Mucosa of rectum (tissue), 2 donors: ENCODE measurements around the gene LRRC49.
A peak's percentile ranks its signal among the peaks of the same experiment; 100 is the strongest.

ENCODE experiments used
- H3K27ac ChIP-seq, 2 donors: one replicate each; pipeline ENCODE4 v1.7.0; 2013; ENCODE audit warnings: inconsistent platforms in 2 of 2, low read depth in 2 of 2, low read length in 2 of 2
- H3K27me3 ChIP-seq, 2 donors: one replicate each; pipeline ENCODE4 v1.7.0; 2013; ENCODE audit warnings: low read length in 2 of 2; ENCODE audit not compliant: control insufficient read depth in 2 of 2, insufficient read depth in 2 of 2
- H3K36me3 ChIP-seq, 2 donors: one replicate each; pipeline ENCODE4 v1.7.0; 2013; ENCODE audit warnings: low read length in 2 of 2; ENCODE audit not compliant: control insufficient read depth in 2 of 2, insufficient read depth in 2 of 2
- H3K4me1 ChIP-seq, 2 donors: one replicate each; pipeline ENCODE4 v1.7.0; 2013; ENCODE audit warnings: low read length in 2 of 2, mild to moderate bottlenecking in 1 of 2; ENCODE audit not compliant: control insufficient read depth in 2 of 2, insufficient read depth in 2 of 2
- H3K4me3 ChIP-seq, 2 donors: one replicate each; pipeline ENCODE4 v1.7.0; 2013; ENCODE audit warnings: low read length in 2 of 2
- H3K9ac ChIP-seq, 2 donors: one replicate each; pipeline ENCODE4 v1.7.0; 2013; ENCODE audit warnings: low read length in 2 of 2, low read depth in 1 of 2, mild to moderate bottlenecking in 1 of 2
- H3K9me3 ChIP-seq, 2 donors: one replicate each; pipeline ENCODE4 v1.7.0; 2013; ENCODE audit warnings: low read length in 2 of 2; ENCODE audit not compliant: control insufficient read depth in 2 of 2
- donor health status: healthy.
- donor health status: Normal muscosa, but diverticular disease.

Gene LRRC49

DNA sequence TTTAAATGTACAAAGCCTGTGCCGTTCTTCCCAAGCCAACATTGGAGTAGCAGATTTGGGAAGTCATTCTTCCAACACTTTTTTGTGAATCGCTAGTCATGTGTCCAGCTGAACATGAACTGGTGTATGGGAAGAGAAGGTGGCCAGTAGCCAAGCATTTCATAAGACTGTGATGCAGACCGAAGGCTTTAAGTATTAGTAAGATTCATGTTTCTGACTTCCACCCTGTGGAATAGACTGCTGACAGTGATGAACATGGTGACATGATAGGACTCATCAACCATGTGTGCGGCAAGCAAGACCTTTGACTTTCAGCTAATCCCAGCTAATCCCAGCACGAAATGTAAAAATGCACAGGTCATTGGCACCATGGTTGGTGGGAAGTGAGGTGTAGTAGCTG, 174.4 kb downstream of the LRRC49 start:
- no peak overlapping the region for H3K27ac ChIP-seq
- H3K4me3 ChIP-seq = no peak overlapping the region
- no peaks in the 10 kb centered on the region for H3K36me3 ChIP-seq
- peaks cover 0 to 5% of the 10 kb centered on the region in 2 donors for H3K4me1 ChIP-seq
- H3K9ac ChIP-seq = no peak overlapping the region
- H3K27me3 ChIP-seq = no peaks in the 10 kb centered on the region
- no peaks in the 10 kb centered on the region for H3K9me3 ChIP-seq

DNA sequence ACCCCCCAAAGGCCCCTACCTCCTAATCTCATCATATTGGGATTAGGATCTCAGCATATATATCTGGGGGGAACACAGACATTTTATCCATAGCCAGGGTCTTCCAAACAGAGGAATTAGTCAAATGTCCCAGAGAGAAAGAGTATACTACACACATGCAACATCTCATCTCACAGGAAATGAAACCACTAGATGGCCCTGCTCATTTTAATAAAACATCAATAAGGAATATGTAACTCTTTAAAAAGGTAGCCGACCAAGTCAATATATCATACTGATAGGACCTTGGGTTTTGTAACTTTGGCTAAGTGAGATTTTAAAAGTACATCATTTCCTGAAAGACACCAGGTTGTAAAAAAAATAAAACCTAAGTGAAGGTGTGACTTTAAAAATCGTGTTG, 177.1 kb downstream of the LRRC49 start:
- H3K4me1 ChIP-seq = peaks cover 0 to 5% of the 10 kb centered on the region in 2 donors
- no peaks in the 10 kb centered on the region for H3K36me3 ChIP-seq
- H3K9me3 ChIP-seq = no peaks in the 10 kb centered on the region
- H3K27me3 ChIP-seq = no peaks in the 10 kb centered on the region
- no peak overlapping the region for H3K9ac ChIP-seq
- no peak overlapping the region for H3K27ac ChIP-seq
- no peak overlapping the region for H3K4me3 ChIP-seq

DNA sequence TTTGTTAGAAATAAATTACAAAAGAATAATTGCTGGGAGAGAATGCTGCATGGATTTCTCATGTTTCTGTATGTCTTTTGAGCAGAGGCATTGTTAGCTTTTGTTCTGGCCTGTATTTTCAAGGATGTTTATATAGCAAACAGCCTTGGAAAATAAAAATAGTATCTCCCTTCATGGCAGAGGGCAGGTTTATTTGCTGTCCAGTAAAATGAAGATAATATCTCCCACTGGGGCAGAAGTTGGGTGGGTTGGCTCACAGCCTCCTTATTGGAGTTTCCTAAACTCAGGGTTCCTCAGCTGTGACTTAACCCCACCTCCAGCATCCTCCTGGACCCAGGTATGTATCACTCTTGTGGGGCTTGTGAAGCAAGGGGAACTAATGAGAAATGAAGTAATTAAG, 178.9 kb downstream of the LRRC49 start:
- no peaks in the 10 kb centered on the region for H3K36me3 ChIP-seq
- no peak overlapping the region for H3K9ac ChIP-seq
- no peak overlapping the region for H3K4me3 ChIP-seq
- no peak overlapping the region for H3K27ac ChIP-seq
- no peaks in the 10 kb centered on the region for H3K9me3 ChIP-seq
- H3K27me3 ChIP-seq = no peaks in the 10 kb centered on the region
- peaks cover 0 to 5% of the 10 kb centered on the region in 2 donors for H3K4me1 ChIP-seq

DNA sequence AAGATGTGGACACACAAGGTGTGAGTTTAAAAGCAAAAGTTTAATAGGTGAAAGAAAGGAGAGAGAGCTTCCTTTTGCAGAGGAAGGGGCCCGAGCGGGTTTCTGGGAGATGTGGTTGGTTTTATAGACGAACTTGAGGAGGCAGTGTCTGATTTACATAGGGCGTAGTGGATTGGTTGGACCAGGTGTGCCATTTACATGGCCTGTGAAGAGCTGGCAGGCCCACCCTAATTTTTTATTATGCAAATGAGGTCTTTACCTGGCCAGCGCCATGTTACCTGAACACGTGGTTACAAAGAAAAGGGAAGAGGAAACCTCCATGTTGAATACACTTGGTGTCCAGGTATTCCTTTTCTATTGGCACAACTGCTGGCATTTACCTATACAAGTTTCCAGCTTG, 179.8 kb downstream of the LRRC49 start:
- no peaks in the 10 kb centered on the region for H3K27me3 ChIP-seq
- H3K4me1 ChIP-seq = peaks cover 0 to 5% of the 10 kb centered on the region in 2 donors
- no peak overlapping the region for H3K9ac ChIP-seq
- H3K36me3 ChIP-seq = no peaks in the 10 kb centered on the region
- H3K9me3 ChIP-seq = no peaks in the 10 kb centered on the region
- no peak overlapping the region for H3K27ac ChIP-seq
- no peak overlapping the region for H3K4me3 ChIP-seq

DNA sequence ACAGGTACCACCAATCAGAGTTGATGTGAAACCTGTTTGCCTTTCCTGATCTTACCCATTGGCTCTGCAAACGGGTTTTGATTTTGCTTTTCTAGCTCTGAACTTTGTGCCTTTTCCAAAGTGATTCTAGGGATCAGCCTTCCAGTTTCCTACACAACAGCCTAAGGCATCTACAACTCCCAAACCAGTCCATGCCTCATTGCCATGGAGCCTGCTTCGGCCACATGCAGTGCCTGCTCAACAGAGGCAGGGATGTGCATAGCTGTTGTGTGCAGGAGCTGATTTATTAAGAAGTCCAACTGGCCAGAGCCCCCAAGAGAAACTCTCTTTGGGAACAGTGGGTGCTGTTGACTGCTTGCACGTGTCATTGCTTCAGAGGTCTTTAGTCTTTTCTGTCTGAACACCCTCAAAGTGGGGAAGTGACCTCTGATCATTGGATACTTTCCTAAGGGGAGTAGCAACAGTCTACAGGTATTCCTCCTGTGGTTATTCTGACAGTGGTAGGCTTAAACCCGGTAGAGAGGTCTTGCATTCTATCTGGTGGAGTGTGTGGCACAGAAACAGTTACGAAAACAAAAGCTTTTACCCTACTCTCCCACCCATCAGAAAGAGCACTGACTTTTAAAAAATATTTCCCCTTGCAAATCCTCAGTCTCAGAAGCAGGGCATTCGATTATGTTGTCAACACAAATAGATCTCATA, 186.0 kb downstream of the LRRC49 start:
- Histone ChIP-seq H3K27ac (peak overlapping the region; percentile 85 to 92), H3K9ac (no peak overlapping the region)

DNA sequence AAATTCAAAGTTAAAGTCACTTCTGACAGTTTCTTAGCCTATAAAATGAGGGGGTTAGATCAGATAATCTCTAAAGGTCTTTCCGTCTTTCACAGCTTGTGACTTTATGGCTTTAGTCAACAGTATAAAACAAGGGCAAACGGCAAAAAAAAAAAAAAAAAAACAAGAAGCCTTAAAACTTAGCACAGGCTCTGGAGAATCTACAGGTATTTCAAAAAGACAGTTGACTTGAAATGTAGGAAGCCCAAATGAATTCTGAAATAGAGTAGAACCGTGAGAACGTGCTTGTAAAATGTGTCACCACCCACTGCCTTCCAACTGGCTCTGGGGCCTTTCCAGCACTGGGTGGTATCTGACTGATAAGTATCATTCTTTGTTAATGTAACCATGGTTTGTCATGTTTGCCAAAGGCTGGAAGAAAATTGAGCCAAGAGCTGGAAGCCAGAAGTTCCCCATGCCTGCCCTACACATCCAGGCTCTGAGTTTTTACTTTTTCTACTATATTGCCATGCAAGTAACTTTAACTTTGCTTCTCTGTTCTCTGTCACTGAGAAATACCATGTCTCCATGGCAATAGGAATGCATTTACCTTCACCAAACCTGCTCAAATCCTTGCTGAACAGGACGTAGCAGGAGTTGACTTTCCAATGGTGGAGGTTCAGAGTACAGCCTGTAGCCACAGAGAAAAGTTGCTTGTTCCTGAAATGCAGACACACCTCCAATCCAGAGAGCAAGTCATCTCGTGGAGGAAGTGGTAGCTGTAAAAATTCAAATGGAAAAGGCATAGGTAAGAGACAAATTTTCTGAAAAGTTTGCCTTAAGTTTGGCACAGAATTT, 186.8 kb downstream of the LRRC49 start:
- Histone ChIP-seq H3K9ac (peak overlapping the region in 1 of 2 donors; percentile 46), H3K9me3 (no peaks in the 10 kb centered on the region), H3K27ac (peak overlapping the region; percentile 85 to 92), H3K4me1 (peaks cover 9 to 38% of the 10 kb centered on the region in 2 donors), H3K27me3 (no peaks in the 10 kb centered on the region), H3K36me3 (no peaks in the 10 kb centered on the region), H3K4me3 (peak overlapping the region; percentile 47 to 58)

More for the DNA sequence above, 186.0 kb downstream of the LRRC49 start:
- H3K4me3 ChIP-seq = peak overlapping the region; percentile 14 to 47
- no peaks in the 10 kb centered on the region for H3K27me3 ChIP-seq
- H3K36me3 ChIP-seq = no peaks in the 10 kb centered on the region
- H3K4me1 ChIP-seq = peaks cover 6 to 38% of the 10 kb centered on the region in 2 donors
- H3K9me3 ChIP-seq = no peaks in the 10 kb centered on the region

DNA sequence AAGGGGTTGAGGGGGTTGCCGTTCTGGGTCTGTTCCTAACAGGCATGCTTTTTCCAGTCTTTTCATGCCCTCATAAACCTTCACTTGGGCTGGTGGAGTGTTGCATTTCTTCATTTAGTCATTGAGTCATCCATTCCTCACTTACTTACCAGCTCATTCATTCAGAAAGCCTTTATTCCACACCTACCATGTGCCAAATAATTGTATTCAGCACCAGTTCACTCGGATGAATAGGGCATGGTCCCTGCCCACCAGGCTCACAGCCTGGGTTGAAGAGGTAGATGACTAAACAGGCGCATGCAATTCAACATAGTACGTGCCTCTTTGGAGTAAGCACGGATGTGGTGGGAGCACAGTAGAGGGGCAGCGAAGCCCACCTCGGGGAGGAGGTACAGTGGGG, 187.5 kb downstream of the LRRC49 start:
- H3K36me3 ChIP-seq = no peaks in the 10 kb centered on the region
- H3K4me1 ChIP-seq = peaks cover 9 to 38% of the 10 kb centered on the region in 2 donors
- no peaks in the 10 kb centered on the region for H3K27me3 ChIP-seq
- H3K9ac ChIP-seq = peak overlapping the region in 1 of 2 donors; percentile 46
- H3K27ac ChIP-seq = peak overlapping the region; percentile 85 to 92
- H3K9me3 ChIP-seq = no peaks in the 10 kb centered on the region
- peak overlapping the region; percentile 14 to 58 for H3K4me3 ChIP-seq

DNA sequence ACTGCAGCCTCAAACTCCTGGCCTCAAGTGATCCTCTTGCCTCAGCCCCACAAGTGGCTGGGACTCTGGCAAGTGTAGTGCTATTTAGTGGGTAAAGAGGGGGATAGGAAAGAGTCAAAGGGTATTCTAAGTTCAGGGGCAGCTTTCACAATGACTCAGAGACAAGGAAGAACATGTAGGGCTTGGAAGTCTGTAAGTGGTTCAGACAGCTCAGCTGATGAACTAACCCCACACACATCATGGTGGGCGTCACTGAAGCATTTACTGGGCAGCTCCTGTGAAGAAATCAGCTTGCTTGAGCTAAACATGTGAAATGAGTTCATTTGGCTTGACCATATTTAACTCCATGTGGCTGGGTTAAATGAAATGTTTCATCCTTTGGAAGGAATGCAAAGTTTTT, 188.1 kb downstream of the LRRC49 start:
- Histone ChIP-seq H3K27ac (peak overlapping the region; percentile 85 to 92), H3K9me3 (no peaks in the 10 kb centered on the region), H3K27me3 (no peaks in the 10 kb centered on the region), H3K4me3 (no peak overlapping the region), H3K36me3 (no peaks in the 10 kb centered on the region), H3K9ac (peak overlapping the region in 1 of 2 donors; percentile 46), H3K4me1 (peaks cover 9 to 38% of the 10 kb centered on the region in 2 donors)

DNA sequence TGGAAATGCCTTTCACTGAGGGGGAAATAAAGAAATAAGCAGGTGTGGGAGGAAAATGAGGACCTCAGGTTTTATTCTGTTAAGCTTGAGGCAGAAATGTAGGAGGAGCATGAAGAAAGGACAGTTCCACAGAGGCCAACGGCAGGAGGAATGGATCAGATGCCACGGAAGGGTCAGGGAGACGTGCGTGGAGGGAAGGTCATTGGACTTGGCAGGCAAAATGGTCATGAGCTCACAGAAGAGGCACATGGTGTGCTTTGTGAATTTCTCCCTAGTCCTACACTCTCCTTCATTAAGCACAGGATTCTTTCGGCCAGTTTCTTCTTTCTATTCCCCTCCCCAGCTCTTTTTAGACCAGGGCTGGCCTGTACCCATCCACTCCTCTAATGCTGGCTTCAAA, 190.2 kb downstream of the LRRC49 start:
- Histone ChIP-seq H3K27me3 (no peaks in the 10 kb centered on the region), H3K9ac (no peak overlapping the region), H3K4me3 (no peak overlapping the region), H3K9me3 (no peaks in the 10 kb centered on the region), H3K27ac (peak overlapping the region in 1 of 2 donors; percentile 26), H3K36me3 (no peaks in the 10 kb centered on the region), H3K4me1 (peaks cover 9 to 35% of the 10 kb centered on the region in 2 donors)

DNA sequence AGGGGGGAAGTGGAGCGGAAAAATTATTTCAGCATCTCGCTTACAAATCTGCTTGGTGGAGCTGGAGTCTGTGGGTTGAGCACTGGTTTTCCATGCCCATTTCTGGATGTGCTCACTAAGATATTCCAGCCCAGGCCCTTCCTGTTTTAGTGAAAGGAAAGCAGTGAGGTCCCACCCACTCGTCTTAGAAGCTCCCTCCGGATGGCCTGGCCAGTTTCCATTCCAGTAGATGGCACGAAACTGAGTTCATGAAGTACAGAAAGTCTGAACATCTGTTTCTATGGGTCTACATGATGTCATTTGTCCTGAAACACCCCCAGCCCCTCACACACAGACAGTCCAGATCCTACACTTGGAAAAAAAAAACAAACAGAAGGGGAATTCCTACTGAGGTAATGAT, 190.7 kb downstream of the LRRC49 start:
- no peak overlapping the region for H3K4me3 ChIP-seq
- H3K36me3 ChIP-seq = no peaks in the 10 kb centered on the region
- H3K9me3 ChIP-seq = no peaks in the 10 kb centered on the region
- peak overlapping the region in 1 of 2 donors; percentile 34 for H3K27ac ChIP-seq
- H3K4me1 ChIP-seq = peaks cover 8 to 29% of the 10 kb centered on the region in 2 donors
- H3K9ac ChIP-seq = no peak overlapping the region
- H3K27me3 ChIP-seq = no peaks in the 10 kb centered on the region
